ENCODE data around the gene CDH22.
A peak's percentile ranks its signal among the peaks of the same experiment; 100 is the strongest.

CDH22 gene

GRCh38 chr20:46154796-46155195, 153.5 kb downstream of the CDH22 start:
- H3K4me3 ChIP-seq (ENCODE audit: low read depth, low read length): no peak overlapping the region
- no peak for TF ChIP-seq CTCF (IDR thresholded peaks at IDR 0.05; ENCODE audit: low read depth, low read length, missing control alignments)
- no peak for DNase-seq (ENCODE audit: low read depth)

GRCh38 chr20:46154305-46154704, 154.0 kb downstream of the CDH22 start:
- no peak overlapping the region for H3K4me3 ChIP-seq (ENCODE audit: low read depth, low read length)
- DNase-seq (ENCODE audit: low read depth): no peak
- TF ChIP-seq CTCF (IDR thresholded peaks at IDR 0.05; ENCODE audit: low read depth, low read length, missing control alignments): no peak

- TF ChIP-seq CTCF (IDR thresholded peaks at IDR 0.05; ENCODE audit: low read depth, low read length, missing control alignments): no peak
- no peak for DNase-seq (ENCODE audit: low read depth)
- H3K4me3 ChIP-seq (ENCODE audit: low read depth, low read length): no peak overlapping the region
Observed at GRCh38 chr20:46152824-46153586, 155.3 kb downstream of the CDH22 start.

- H3K4me3 ChIP-seq (ENCODE audit: low read depth, low read length): no peak overlapping the region
- DNase-seq (ENCODE audit: low read depth): no peak
- peak; percentile 72 for TF ChIP-seq CTCF (IDR thresholded peaks at IDR 0.05; ENCODE audit: low read depth, low read length, missing control alignments)
Observed at GRCh38 chr20:46151936-46152335, 156.4 kb downstream of the CDH22 start.

GRCh38 chr20:46150943-46151342, 157.4 kb downstream of the CDH22 start:
- no peak for TF ChIP-seq CTCF (IDR thresholded peaks at IDR 0.05; ENCODE audit: low read depth, low read length, missing control alignments)
- H3K4me3 ChIP-seq (ENCODE audit: low read depth, low read length): no peak overlapping the region
- no peak for DNase-seq (ENCODE audit: low read depth)

- TF ChIP-seq CTCF (IDR thresholded peaks at IDR 0.05; ENCODE audit: low read depth, low read length, missing control alignments): no peak
- H3K4me3 ChIP-seq (ENCODE audit: low read depth, low read length): no peak overlapping the region
- no peak for DNase-seq (ENCODE audit: low read depth)
Observed at GRCh38 chr20:46148313-46149208, 159.7 kb downstream of the CDH22 start.
